Medulla oblongata (tissue), 1 donor: ENCODE data around the gene CIRBP.
A peak's percentile ranks its signal among the peaks of the same experiment; 100 is the strongest.

Experiments
- DNase-seq: peaks from one replicate; pipeline ENCODE4 v3.0.0-alpha.2; 2015; ENCODE audit errors: extremely low spot score

Gene CIRBP

DNA sequence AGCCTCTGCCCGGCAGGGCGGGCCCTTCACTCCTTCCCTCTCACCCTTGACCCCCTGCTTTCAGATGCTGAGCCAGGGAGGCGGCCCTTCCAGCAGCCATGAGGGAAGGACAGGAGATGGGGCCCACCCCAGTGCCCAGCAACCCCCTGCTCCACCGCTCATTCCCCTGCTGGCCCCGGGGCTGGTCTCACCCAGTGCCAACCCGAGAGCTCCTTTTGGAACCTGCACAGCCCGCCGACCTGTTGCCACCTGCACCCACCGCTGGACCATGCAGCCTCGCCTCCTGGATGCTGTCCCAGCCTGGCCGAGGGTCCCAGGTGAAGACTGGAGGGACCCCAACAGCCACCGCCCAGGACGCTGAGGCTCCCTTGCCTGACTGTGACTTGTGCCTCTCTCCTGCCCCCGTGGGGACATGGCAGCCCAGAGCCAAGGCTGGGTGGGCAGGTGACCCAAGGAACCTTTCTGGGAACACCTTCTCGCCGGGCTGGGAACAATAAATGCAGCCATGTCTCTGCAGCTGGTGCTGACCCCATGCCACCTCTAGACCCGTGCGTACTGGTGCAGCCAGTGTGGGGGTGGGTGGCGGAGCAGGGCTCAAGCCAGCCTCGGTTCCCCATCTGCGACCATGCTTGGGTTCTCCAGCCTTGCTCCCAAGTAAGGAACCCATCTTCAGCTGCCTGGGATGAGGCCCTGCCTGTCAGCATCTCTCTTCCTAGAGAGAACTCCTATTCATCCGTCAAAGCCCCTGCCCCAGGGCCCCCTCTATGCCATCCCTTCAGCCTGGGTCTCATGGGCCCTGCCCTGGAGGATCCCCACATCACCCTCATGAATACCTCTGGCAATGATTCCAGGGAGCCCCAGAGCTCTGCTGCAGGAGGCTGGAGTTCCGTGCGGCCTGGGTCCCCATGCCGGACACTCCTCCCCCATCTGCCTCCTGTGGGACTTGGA lies 9.9 kb downstream of the CIRBP start:
- DNase-seq = no peak

DNA sequence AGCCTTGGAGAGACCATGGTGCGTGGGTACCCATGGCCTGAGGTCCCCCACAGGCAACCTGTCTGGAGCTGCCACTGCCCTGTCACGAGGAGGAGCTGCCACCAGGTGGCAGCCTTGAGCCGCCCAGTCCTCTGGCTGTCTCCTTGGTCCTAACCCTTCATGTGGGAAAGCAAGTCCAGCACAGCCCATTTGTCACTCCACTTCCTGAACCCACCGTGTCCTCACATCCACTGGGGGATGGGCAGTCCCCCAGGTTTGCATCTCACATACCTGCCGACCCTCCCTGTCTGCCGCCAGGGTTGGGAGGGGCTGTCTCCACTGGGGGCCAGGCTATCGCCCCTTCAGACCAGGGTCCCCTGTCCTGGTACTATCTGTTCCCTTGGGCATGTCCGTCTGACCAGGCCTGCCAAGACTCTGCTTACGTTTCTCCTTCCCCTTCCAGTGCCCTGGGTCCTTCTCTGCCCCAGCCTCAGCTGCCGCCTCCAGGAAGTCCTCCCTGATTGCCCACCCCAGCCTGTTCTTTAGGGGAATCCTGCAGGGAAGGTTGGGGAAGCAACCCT lies 10.7 kb downstream of the CIRBP start:
- DNase-seq = peak; percentile 89

DNA sequence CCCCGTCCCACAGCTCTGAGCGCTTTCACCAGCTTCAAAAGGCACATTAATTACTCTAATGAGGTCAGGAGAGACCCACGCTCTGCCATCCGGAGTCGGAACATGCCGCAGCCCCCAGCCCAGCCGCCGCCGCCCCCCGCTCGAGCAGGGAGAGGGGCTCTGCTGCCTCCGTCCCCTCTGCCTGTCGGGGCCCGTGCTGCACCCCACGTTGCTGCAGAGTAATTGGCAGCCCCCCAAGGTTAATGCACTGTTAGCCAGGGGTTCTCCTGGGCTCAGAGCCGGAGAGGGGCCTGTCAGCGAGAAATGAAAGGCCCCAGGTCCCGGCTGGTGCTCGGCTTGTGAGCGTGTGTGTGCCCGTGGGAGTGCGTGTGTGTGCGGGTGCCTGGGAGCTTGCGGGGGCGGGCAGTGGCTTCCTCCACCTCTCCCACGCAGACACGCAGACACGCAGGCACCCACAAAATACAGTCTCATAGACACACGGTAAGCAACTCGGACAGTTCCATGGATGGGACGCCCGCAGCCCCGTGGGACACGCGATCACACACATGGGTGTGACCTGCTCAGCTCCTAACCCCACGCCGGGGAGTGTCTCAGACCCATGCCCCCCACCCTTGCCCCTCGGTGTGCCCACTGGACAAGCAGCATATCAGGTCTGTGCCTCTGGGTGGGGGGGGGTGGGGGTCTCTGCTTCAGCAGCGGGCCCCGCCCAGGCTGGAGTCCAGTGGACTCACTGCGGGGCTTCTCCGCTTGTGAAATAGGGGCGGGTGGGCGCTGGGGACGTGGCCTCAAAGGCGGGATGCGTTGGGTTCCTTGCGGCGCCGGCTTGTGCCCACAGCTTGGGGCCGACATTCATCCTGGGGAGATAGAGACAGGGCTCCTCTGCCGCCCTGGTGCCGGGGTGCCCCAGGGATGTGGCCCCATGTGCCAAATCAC lies 11.8 kb downstream of the CIRBP start:
- no peak for DNase-seq

DNA sequence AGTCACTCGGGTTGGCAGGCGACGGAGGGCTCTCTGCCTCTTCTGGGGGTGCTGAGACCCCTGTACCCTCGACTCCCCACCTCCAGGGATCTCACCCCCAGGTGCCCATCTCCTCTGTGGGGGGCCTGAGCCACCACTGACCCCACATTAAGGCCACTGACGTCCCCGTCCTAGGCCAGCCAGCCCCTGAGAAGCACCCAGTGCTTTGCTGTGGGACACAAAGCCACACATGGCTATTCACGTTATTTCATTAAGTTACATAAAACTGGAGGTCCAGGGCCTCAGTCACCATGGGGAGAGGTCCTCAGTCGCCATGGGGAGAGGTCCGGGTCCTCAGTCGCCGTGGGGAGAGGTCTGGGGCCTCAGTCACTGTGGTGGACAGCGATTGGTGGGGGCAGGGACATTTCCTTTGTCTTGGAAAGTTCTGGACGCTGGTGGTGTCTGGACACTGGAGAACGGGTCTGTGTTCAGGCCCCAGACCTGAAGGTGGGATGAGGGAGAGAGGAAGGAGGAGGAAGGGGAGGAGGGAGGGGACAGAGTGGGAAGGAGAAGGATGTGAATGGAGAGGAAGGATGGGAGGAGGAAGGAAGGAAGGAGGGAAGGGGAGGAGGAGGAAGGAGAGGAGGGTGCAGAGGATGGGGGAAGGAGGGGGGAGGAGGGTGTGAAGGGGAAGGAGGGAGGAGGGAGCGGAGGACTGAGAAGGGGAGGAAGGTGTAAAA lies 12.6 kb downstream of the CIRBP start:
- DNase-seq = no peak

DNA sequence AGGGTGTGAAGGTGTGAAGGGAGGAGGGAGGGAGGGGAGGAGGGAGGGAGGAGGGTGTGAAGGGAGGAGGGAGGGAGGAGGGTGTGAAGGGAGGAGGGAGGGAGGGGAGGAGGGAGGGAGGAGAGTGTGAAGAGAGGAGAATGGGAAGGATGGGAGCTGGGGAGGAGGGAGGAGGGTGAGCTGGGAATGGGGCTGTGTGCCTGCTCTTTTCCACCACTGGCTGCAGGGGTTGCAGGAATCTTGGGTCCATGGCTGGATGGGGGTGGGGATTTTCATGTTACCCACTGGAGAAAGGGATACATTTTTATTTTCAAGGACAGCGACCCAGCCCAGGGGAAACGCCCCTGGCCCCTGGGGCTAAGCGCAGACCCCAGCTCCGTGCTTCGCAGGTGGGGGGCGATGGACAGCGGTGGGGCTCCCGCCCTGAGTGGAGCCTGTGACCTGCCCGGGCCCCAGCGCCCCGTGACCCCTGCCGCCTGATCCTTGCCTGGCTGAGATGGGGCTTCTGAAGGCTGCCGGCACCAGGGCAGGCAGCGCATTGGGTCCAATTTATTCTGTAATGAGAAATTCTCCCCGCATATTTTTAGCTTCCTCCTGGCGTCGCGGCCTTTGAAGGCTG lies 13.6 kb downstream of the CIRBP start:
- no peak for DNase-seq

- DNase-seq = no peak
Measured at GRCh38 chr19:1283207-1283916, 14.2 kb downstream of the CIRBP start.

- no peak for DNase-seq
Measured at GRCh38 chr19:1283917-1284292, 14.8 kb downstream of the CIRBP start.

DNA sequence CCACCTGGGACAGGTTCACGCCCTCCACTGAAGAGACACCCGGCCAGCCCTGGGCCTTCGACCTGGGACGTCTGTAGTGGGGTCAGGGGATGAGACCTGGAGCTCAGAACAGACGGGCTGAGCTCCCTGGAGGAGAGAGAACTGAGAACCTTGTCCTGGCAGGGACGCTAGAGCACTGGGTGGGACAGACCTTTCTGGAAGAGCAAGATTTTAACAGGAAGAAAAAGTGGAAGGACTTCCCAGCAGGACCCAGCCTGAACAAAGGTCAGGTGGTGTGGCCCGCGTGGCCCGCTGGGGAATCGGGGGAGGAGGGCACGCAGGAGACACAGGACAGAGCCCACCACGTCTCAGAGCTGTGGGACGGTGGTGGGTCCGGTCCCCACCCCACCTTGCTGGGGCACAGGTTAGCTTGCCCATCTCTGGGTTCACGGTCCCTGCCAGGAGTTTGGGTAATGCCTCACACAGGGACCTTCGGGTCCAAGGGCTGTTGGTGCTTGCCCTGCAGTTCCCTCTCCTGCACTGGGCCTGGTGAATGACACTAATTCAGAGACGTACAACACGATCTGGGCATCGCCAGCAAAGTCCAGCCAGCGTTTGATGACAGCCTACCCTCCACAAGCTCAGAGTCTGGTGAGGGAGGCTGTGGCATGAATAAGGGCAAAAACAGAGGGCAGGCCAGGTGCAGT lies 15.3 kb downstream of the CIRBP start:
- no peak for DNase-seq

GRCh38 chr19:1284979-1285736 lies 16.0 kb downstream of the CIRBP start:
- no peak for DNase-seq

DNA sequence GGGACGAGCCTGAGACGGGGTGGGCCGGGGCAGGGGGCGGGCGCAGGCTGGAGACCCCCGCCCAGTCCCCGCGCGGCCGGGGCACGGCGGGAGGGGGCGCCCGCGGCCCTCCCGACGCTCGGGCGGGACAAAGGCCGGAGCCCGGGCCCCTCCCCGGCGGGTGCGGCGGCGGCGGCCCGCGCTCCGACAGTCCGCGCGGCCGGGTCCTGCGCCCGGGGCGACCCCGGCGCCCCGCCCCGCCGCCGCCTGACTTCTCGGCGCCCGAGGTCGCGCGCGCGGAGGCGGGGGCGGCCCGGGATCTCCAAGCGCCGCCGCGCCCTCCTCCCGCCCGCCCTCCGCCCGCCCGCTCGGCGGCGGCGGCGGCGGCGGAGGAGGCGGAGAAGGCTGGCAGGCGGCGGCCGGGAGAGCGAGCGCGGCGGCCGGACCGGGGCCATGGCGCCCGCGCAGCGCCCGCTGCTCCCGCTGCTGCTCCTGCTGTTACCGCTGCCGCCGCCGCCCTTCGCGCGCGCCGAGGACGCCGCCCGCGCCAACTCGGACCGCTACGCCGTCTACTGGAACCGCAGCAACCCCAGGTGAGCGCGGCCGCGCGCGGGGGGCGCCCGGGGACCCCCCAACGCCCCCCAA lies 16.7 kb downstream of the CIRBP start, which contains the start of gene EFNA2:
TSS of gene EFNA2 (plus strand) at position 137 of the 624 bp plus-strand sequence. CDS start at position 433, 296 bp downstream.
- DNase-seq = no peak

DNA sequence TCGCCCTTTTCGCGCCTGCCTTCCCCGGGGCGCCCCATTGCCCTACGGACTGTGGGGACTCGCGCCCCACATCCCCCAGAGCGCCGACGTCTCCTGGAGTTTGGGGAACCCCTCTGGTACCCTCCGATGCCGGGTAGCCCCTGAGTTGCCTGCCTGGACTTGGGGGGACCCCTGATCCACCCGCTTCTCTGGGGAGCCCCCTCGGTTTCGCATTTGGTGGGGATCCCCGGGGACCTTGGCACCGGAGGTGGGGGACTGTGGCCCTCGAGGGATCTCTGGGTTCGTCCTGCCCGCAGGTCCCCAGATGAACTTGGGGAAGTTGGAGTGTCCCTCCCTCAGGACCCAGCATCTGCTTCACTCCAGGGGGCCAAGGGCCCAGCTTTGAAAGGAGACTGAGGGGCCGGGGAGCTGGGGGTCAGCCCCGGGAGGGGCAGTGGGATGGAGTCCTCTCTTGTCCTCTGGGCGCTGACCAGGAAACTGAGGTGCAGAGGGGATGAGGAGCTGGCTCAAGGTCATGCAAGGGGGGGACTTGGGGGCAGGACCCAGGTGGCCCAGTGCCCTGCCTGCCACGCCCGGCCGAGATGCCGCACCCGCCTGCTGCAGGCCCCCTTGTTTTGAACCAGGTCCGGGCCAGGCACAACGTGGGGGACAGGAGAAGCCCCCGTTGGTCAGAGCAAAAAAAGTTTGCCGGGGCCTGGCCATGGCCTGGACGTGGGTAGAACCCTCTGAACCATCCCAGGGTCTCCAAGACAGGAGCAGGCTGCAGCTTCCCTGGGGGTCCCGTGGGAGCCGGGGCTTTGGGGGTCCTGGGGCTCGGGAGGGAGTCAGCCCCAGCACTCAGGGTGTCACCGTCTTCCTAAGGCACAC lies 17.6 kb downstream of the CIRBP start:
- no peak for DNase-seq

GRCh38 chr19:1287354-1288225 lies 18.5 kb downstream of the CIRBP start:
- DNase-seq = no peak

- DNase-seq = no peak
Measured at GRCh38 chr19:1288226-1288612, 19.1 kb downstream of the CIRBP start.

DNA sequence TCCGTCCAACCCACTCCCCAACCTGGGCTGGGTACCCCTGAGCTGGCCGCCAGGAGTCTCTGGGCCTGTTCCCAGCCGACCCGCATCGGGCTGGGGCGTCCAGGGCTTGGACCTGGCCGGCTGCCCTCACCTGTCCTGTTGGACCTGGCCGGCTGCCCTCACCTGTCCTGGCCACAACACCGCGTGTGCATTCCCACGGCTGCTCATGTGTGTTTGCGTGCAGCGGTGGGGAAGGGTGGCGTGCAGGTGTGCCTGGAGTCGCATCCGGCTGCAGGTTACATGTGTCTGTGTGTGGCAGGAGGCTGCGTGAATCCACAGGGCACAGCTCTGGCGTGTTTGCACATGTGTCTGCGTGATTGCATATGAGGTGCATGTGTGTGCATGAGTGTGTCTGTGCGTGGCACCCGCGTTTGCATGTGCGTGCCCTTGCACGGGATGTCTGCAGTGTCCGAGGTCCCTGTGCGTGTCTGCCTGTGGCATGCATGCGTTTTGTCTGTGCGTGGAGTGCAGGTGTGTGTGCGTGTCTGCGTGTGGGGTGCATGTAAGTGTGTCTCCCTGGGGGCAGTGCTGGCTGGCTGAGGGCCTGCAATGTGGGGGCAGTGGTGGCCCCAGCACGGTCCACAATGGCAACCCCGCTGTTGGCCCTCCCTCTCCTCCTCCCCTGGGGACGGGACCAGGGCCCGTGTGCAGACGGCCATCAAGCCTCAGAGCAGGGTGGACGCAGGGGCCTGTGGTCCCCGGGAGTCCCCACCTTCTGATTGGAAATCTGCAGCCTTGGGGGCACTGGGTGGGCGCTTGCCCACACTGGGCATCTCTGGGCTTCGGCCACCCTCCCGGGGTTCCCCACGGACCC lies 19.9 kb downstream of the CIRBP start:
- no peak for DNase-seq

GRCh38 chr19:1289686-1290025 lies 20.5 kb downstream of the CIRBP start:
- no peak for DNase-seq

DNA sequence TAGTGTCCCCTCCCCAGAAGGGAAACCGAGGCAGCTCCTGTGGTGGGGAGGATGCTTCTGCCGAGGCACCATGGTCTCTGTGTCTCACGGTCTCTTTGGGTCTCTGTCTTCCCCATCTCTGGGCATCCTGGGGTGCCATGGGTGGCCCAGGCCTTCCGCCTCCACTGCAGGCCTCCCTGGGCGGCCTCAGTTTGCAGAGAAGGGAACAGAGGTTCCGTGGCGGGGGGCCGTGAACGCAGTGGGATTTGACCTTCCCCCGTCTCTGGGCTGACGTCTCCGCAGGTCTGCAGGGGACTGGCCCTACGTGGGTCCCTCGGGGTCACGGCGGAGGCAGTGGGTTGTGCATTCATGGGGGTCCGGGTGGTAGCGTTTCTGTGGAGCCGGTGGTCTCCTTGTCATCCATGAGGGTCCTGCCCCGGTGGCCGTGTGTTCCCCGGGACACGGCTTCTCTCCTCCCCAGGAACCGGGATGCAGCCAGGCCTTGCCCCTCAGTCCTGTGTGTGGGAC lies 21.1 kb downstream of the CIRBP start:
- DNase-seq = no peak
